Parathyroid adenoma (tissue), 2 donors: ENCODE measurements around the gene MAN2B2.

Experiments used
- H2AFZ ChIP-seq: fragments of 300-600 bp; sonication (generic); one replicate; pipeline ENCODE4 v1.7.0; 2017; ENCODE audit warnings: antibody characterized with exemption, mild to moderate bottlenecking
- H3K27ac ChIP-seq: fragments of 300-600 bp; sonication (generic); one replicate; pipeline ENCODE4 v1.7.0; 2017
- H3K27me3 ChIP-seq: fragments of 300-600 bp; sonication (generic); one replicate; pipeline ENCODE4 v1.7.0; 2017; ENCODE audit warnings: low read length; ENCODE audit not compliant: control insufficient read depth, insufficient read depth
- H3K36me3 ChIP-seq: fragments of 300-600 bp; sonication (generic); one replicate; pipeline ENCODE4 v1.7.0; 2017; ENCODE audit warnings: low read length; ENCODE audit not compliant: control insufficient read depth, insufficient read depth
- H3K4me1 ChIP-seq: fragments of 300-600 bp; sonication (generic); one replicate; pipeline ENCODE4 v1.7.0; 2017; ENCODE audit warnings: control low read depth
- H3K4me2 ChIP-seq: fragments of 300-600 bp; sonication (generic); one replicate; pipeline ENCODE4 v1.7.0; 2017; ENCODE audit warnings: low read length
- H3K4me3 ChIP-seq: fragments of 300-600 bp; sonication (generic); one replicate; pipeline ENCODE4 v1.7.0; 2017; ENCODE audit warnings: low read depth, low read length
- H3K79me2 ChIP-seq: fragments of 300-600 bp; sonication (generic); one replicate; pipeline ENCODE4 v1.7.0; 2017; ENCODE audit warnings: control low read depth
- H3K9ac ChIP-seq: fragments of 300-600 bp; sonication (generic); one replicate; pipeline ENCODE4 v1.7.0; 2017; ENCODE audit warnings: mild to moderate bottlenecking
- H3K9me3 ChIP-seq: fragments of 300-600 bp; sonication (generic); one replicate; pipeline ENCODE4 v1.7.0; 2017; ENCODE audit warnings: low read length; ENCODE audit not compliant: control insufficient read depth
- TF ChIP-seq, protein P1 (sequence below): fragments of 300-600 bp; sonication (generic); IDR thresholded peaks from one replicate; pipeline ENCODE4 v1.7.0; 2017; ENCODE audit warnings: antibody characterized with exemption, mild to moderate bottlenecking
- donor health status: primary hyperparathyroidism.

MAN2B2 gene

DNA sequence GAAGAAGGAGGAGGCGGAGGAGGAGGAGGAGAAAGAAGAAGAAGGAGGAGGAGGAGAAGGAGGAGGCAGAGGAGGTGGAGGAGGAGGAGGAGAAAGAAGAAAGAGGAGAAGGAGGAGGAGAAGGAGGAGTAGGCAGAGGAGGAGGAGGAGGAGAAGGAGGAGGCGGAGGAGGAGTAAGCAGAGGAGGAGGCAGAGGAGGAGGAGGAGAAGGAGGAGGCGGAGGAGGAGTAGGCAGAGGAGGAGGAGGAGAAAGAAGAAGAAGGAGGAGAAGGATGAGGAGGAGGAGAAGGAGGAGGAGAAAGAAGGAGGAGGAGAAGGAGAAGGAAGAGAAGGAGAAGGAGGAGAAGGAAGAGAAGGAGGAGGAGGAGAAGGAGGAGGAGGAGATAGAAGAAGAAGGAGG is 85.4 kb downstream of the MAN2B2 start:
- Histone ChIP-seq H3K27me3 (no peaks in the 10 kb centered on the region), H2AFZ (no peak overlapping the region), H3K79me2 (no peaks in the 10 kb centered on the region), H3K9ac (no peak overlapping the region), H3K9me3 (no peaks in the 10 kb centered on the region), H3K27ac (no peak overlapping the region), H3K4me2 (no peak overlapping the region), H3K4me3 (no peak overlapping the region), H3K4me1 (no peaks in the 10 kb centered on the region), H3K36me3 (no peaks in the 10 kb centered on the region)
- TF ChIP-seq, protein P1, sequence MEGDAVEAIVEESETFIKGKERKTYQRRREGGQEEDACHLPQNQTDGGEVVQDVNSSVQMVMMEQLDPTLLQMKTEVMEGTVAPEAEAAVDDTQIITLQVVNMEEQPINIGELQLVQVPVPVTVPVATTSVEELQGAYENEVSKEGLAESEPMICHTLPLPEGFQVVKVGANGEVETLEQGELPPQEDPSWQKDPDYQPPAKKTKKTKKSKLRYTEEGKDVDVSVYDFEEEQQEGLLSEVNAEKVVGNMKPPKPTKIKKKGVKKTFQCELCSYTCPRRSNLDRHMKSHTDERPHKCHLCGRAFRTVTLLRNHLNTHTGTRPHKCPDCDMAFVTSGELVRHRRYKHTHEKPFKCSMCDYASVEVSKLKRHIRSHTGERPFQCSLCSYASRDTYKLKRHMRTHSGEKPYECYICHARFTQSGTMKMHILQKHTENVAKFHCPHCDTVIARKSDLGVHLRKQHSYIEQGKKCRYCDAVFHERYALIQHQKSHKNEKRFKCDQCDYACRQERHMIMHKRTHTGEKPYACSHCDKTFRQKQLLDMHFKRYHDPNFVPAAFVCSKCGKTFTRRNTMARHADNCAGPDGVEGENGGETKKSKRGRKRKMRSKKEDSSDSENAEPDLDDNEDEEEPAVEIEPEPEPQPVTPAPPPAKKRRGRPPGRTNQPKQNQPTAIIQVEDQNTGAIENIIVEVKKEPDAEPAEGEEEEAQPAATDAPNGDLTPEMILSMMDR, result no peak

DNA sequence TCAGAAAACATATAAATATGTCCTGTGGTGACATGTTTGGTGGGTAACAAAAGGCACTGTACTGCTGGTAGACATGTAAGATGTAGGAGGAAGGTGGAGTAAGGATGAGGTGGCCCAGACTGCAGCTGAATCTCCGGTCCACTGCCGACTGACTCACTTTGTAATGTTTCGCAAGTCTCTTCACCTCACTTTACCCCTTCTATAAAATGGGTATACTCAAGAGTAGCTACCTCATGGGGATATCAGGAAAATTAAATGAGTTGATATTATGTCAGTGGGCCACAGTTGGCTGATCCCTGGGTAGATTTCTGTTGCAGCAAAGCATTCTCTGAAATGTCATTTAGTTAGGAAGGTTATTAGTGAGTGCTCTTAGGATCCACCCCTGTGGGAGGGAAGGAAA is 87.6 kb downstream of the MAN2B2 start:
- Histone ChIP-seq H3K4me2 (no peak overlapping the region), H2AFZ (no peak overlapping the region), H3K27me3 (no peaks in the 10 kb centered on the region), H3K27ac (no peak overlapping the region), H3K36me3 (no peaks in the 10 kb centered on the region), H3K4me1 (no peaks in the 10 kb centered on the region), H3K79me2 (no peaks in the 10 kb centered on the region), H3K9ac (no peak overlapping the region), H3K9me3 (no peaks in the 10 kb centered on the region), H3K4me3 (no peak overlapping the region)
- TF ChIP-seq, protein P1, result no peak

GRCh38 chr4:6663596-6664393 is 88.8 kb downstream of the MAN2B2 start:
- Histone ChIP-seq H3K27me3 (no peaks in the 10 kb centered on the region), H3K36me3 (no peaks in the 10 kb centered on the region), H2AFZ (peak overlapping the region; percentile 8), H3K9ac (no peak overlapping the region), H3K27ac (no peak overlapping the region), H3K79me2 (no peaks in the 10 kb centered on the region), H3K9me3 (no peaks in the 10 kb centered on the region), H3K4me1 (no peaks in the 10 kb centered on the region), H3K4me2 (no peak overlapping the region), H3K4me3 (no peak overlapping the region)
- TF ChIP-seq, protein P1, result no peak

- H3K4me2 ChIP-seq, result no peak overlapping the region
- TF ChIP-seq, protein P1, result no peak
- no peaks in the 10 kb centered on the region for H3K9me3 ChIP-seq
- no peaks in the 10 kb centered on the region for H3K79me2 ChIP-seq
- no peak overlapping the region for H2AFZ ChIP-seq
- no peak overlapping the region for H3K27ac ChIP-seq
- H3K4me3 ChIP-seq, result no peak overlapping the region
- no peaks in the 10 kb centered on the region for H3K27me3 ChIP-seq
- no peaks in the 10 kb centered on the region for H3K4me1 ChIP-seq
- no peaks in the 10 kb centered on the region for H3K36me3 ChIP-seq
- no peak overlapping the region for H3K9ac ChIP-seq
Observed at GRCh38 chr4:6665320-6665654, 90.3 kb downstream of the MAN2B2 start.

DNA sequence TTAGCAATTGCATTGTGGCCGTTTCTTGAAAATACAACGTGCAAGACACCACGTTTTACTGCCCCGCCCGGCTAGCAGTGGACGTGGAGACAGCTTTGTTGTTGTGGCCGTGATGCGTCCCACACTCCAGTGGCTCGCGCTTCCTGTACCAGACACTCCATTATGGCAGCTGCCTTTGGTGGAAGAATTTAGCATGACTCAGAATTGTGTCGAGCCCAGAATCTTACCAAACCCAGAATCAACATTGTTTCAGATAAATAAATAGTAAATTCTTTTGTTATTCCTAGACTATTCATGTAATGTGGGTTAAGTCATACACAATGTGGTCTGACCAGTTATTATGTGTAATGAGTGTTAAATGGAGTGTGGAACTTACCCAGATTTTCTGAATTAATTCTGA is 93.4 kb downstream of the MAN2B2 start:
- Histone ChIP-seq H3K4me3 (no peak overlapping the region), H3K9ac (no peak overlapping the region), H3K36me3 (no peaks in the 10 kb centered on the region), H3K4me1 (no peaks in the 10 kb centered on the region), H3K27ac (no peak overlapping the region), H2AFZ (no peak overlapping the region), H3K27me3 (no peaks in the 10 kb centered on the region), H3K9me3 (no peaks in the 10 kb centered on the region), H3K4me2 (no peak overlapping the region), H3K79me2 (no peaks in the 10 kb centered on the region)
- TF ChIP-seq, protein P1, result no peak
